ENCODE measurements around the gene SAMD1. TPM values are rescaled to one million over a fixed set of nuclear protein-coding genes. Genes with fewer than 3 reads are reported as not detected.
A peak's percentile ranks its signal among the peaks of the same experiment; 100 is the strongest.

SAMD1 gene
- total and polyA plus RNA-seq, 2 donors from 2014 or later = 23.3 to 28.3 TPM

- Histone ChIP-seq H3K4me1 (ENCODE audit: control insufficient read depth in 2 of 3, insufficient read depth in 2 of 3, low read depth in 1 of 3, low read length in 3 of 3) (peaks cover 0 to 5% (median 0%) of the 10 kb centered on the region in 3 donors), H3K27me3 (ENCODE audit: control insufficient read depth, insufficient read depth, low read length) (no peaks in the 10 kb centered on the region), H3K27ac (ENCODE audit: low read depth in 2 of 2, low read length in 2 of 2) (no peak overlapping the region), H3K9me3 (ENCODE audit: control insufficient read depth in 2 of 3, insufficient read depth in 1 of 3, low read length in 3 of 3) (no peaks in the 10 kb centered on the region), H3K9ac (ENCODE audit: low read length in 3 of 3) (no peak overlapping the region), H3K4me3 (ENCODE audit: low read length in 3 of 3) (no peak overlapping the region), H3K36me3 (ENCODE audit: control insufficient read depth in 2 of 3, insufficient read depth in 3 of 3, low read length in 3 of 3) (no peaks in the 10 kb centered on the region)
- no peak for TF ChIP-seq CTCF (IDR thresholded peaks at IDR 0.05; ENCODE audit: borderline replicate concordance, extremely low read depth, insufficient read depth)
- DNase-seq (no peak), FAIRE-seq (no peak)
- intact Hi-C loops (cut with DNase I) = no loop called here
Measured at GRCh38 chr19:14127929-14128509, 37.5 kb upstream of the SAMD1 start.

GRCh38 chr19:14127176-14127575 lies 36.6 kb upstream of the SAMD1 start:
- FAIRE-seq = no peak
- Histone ChIP-seq H3K4me3 (ENCODE audit: low read length in 3 of 3) (no peak overlapping the region), H3K4me1 (ENCODE audit: control insufficient read depth in 2 of 3, insufficient read depth in 2 of 3, low read depth in 1 of 3, low read length in 3 of 3) (peaks cover 0 to 5% (median 0%) of the 10 kb centered on the region in 3 donors), H3K27ac (ENCODE audit: low read depth in 2 of 2, low read length in 2 of 2) (no peak overlapping the region), H3K9me3 (ENCODE audit: control insufficient read depth in 2 of 3, insufficient read depth in 1 of 3, low read length in 3 of 3) (no peaks in the 10 kb centered on the region), H3K9ac (ENCODE audit: low read length in 3 of 3) (no peak overlapping the region), H3K27me3 (ENCODE audit: control insufficient read depth, insufficient read depth, low read length) (no peaks in the 10 kb centered on the region), H3K36me3 (ENCODE audit: control insufficient read depth in 2 of 3, insufficient read depth in 3 of 3, low read length in 3 of 3) (no peaks in the 10 kb centered on the region)
- TF ChIP-seq CTCF (IDR thresholded peaks at IDR 0.05; ENCODE audit: borderline replicate concordance, extremely low read depth, insufficient read depth) = no peak
- intact Hi-C loops (cut with DNase I) = no loop called here
- DNase-seq = no peak

- Histone ChIP-seq H3K4me3 (ENCODE audit: low read length in 3 of 3) (no peak overlapping the region), H3K27ac (ENCODE audit: low read depth in 2 of 2, low read length in 2 of 2) (no peak overlapping the region), H3K36me3 (ENCODE audit: control insufficient read depth in 2 of 3, insufficient read depth in 3 of 3, low read length in 3 of 3) (no peaks in the 10 kb centered on the region), H3K27me3 (ENCODE audit: control insufficient read depth, insufficient read depth, low read length) (no peaks in the 10 kb centered on the region), H3K4me1 (ENCODE audit: control insufficient read depth in 2 of 3, insufficient read depth in 2 of 3, low read depth in 1 of 3, low read length in 3 of 3) (peaks cover 0 to 18% (median 17%) of the 10 kb centered on the region in 3 donors), H3K9ac (ENCODE audit: low read length in 3 of 3) (no peak overlapping the region), H3K9me3 (ENCODE audit: control insufficient read depth in 2 of 3, insufficient read depth in 1 of 3, low read length in 3 of 3) (no peaks in the 10 kb centered on the region)
- no peak for FAIRE-seq
- TF ChIP-seq CTCF (IDR thresholded peaks at IDR 0.05; ENCODE audit: borderline replicate concordance, extremely low read depth, insufficient read depth) = no peak
- DNase-seq = no peak
- intact Hi-C loops (cut with DNase I) = no loop called here
Measured at GRCh38 chr19:14122924-14123323, 32.4 kb upstream of the SAMD1 start.

- Histone ChIP-seq H3K27ac (ENCODE audit: low read depth in 2 of 2, low read length in 2 of 2) (no peak overlapping the region), H3K4me1 (ENCODE audit: control insufficient read depth in 2 of 3, insufficient read depth in 2 of 3, low read depth in 1 of 3, low read length in 3 of 3) (peaks cover 0 to 27% (median 25%) of the 10 kb centered on the region in 3 donors), H3K4me3 (ENCODE audit: low read length in 3 of 3) (no peak overlapping the region), H3K9me3 (ENCODE audit: control insufficient read depth in 2 of 3, insufficient read depth in 1 of 3, low read length in 3 of 3) (no peaks in the 10 kb centered on the region), H3K36me3 (ENCODE audit: control insufficient read depth in 2 of 3, insufficient read depth in 3 of 3, low read length in 3 of 3) (no peaks in the 10 kb centered on the region), H3K27me3 (ENCODE audit: control insufficient read depth, insufficient read depth, low read length) (no peaks in the 10 kb centered on the region), H3K9ac (ENCODE audit: low read length in 3 of 3) (peak overlapping the region in 1 of 3 donors; percentile 17)
- intact Hi-C loops (cut with DNase I) = no loop called here
- FAIRE-seq (no peak), DNase-seq (no peak)
- no peak for TF ChIP-seq CTCF (IDR thresholded peaks at IDR 0.05; ENCODE audit: borderline replicate concordance, extremely low read depth, insufficient read depth)
Measured at GRCh38 chr19:14120497-14120780, 29.9 kb upstream of the SAMD1 start.
